GM19240 (cell line): Measurements from ENCODE around the gene TRDMT1.

ENCODE experiments used
- DNase-seq: peaks from one replicate; pipeline ENCODE4 v3.0.0; 2011; ENCODE audit warnings: low spot score; ENCODE audit not compliant: insufficient read length

Gene TRDMT1

GRCh38 chr10:17200912-17201793 is at the start of gene TRDMT1:
TSS of gene TRDMT1 (minus strand) at chr10:17201672. CDS start at chr10:17201634, 38 bp downstream.
- peak; percentile 26 for DNase-seq

DNA sequence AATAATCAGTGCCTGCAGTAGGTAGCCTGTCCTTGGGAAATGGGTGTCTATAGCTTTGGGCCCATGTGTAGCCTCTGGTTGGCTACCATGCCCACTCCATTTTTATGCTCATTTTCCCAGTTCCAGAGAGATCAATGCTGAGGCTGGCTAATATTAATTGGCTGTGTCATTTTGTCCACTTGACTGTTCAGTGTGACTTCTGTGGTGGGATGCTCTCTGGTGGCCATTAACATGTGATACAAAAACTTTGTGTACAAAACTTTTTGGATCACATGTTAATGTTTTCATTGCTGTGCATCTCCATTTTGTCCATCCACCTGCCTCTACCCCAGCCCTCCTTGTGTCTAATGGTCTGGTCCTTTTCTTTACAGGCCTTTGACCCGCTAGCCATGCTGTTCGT is 49.3 kb upstream of the TRDMT1 start:
- DNase-seq = no peak

DNA sequence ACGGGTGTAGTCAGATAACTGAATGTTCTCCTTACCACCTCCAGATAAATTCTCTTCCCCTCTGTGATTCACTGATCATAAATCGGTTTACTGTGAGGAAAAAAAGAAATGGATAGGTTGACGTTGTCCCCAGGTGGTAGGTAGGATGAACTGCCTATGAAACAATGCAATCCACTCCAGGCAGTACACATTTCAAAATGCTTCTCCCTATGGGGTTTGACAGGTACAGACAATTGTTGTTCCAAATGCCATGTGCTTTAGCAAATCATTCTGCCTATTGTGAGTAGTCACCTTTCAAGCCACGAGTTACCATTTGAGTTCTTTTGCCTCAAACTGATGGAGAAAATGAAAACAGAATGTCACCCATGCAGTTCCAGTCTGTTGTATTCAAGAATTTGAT is 48.3 kb upstream of the TRDMT1 start:
- no peak for DNase-seq

GRCh38 chr10:17248964-17249363 is 47.5 kb upstream of the TRDMT1 start:
- DNase-seq = no peak

DNA sequence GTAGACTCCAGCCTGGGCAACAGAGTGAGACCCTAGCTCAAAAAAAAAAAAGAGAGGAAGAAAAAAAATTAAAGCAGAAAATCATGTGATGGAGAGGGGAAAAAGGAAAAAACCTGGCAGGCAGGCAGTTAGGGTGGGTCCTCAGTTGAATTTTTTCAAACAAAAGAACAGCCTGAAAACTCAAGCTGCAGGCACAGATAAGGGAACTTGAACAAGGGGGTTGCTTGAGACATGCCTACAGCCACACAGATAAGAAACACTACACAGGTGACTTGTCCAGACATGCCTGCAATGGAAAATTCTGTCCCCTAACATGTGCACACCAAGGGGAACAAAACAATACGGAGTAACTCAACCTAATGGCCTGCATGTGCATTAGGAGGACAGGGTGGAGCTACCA is 45.7 kb upstream of the TRDMT1 start:
- DNase-seq = no peak

- DNase-seq = no peak
Observed at GRCh38 chr10:17244700-17245365, 43.4 kb upstream of the TRDMT1 start.

- no peak for DNase-seq
Observed at GRCh38 chr10:17241611-17242333, 40.3 kb upstream of the TRDMT1 start.

GRCh38 chr10:17240616-17241015 is 39.1 kb upstream of the TRDMT1 start:
- no peak for DNase-seq

DNA sequence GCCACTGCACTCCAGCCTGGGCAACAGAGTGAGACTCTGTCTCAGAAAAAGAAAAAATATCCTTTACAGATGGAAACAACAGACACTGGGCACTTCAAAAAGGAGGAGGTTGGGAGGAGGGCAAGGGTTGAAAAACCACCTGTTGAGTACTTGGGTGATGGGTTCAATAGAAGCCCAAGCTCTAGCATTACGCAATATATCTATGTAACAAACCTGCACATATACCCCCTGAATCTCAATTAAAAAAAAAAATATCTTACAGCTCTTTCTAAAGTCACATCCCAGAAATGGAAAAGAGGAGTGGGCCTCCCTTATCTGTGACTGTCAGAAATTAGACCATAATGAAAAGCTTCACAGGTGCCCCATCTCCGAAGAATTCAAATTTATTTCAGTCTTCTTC is 38.6 kb upstream of the TRDMT1 start:
- DNase-seq = no peak

- no peak for DNase-seq
Observed at GRCh38 chr10:17239345-17240085, 38.0 kb upstream of the TRDMT1 start.

GRCh38 chr10:17238445-17239291 is 37.2 kb upstream of the TRDMT1 start:
- DNase-seq = no peak

DNA sequence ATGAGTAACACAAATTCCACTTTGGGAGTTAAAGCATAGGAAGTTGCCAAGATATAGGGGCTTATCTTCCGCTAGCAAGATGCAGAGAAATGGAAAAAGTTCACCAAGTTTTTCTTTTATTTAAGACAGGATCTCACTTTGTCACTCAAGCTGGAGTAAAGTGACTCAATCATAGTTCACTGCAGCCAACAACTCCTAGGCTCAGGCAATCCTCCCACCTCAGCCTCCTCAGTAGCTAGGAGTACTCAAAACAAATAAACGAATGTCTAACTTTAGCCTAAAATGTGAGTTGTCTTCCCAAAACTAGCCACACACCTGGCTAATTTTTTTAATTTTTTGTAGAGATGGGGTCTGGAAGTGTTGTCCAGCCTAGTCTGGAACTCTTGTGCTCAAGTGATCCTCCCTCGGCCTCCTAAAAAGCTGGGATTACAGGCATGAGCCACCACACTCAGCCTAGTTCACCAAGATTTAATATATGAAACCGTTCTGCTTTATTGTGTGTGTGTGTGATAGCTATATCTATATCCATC is 36.5 kb upstream of the TRDMT1 start:
- DNase-seq = no peak

DNA sequence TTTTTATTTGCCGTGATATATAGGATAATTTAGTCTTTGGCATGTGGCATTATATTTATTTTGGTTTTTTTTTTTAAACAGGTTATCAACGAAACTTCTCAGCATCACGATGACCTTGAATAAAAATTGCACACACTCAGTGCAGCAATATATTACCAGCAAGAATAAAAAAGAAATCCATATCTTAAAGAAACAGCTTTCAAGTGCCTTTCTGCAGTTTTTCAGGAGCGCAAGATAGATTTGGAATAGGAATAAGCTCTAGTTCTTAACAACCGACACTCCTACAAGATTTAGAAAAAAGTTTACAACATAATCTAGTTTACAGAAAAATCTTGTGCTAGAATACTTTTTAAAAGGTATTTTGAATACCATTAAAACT is 35.7 kb upstream of the TRDMT1 start:
- DNase-seq = no peak

DNA sequence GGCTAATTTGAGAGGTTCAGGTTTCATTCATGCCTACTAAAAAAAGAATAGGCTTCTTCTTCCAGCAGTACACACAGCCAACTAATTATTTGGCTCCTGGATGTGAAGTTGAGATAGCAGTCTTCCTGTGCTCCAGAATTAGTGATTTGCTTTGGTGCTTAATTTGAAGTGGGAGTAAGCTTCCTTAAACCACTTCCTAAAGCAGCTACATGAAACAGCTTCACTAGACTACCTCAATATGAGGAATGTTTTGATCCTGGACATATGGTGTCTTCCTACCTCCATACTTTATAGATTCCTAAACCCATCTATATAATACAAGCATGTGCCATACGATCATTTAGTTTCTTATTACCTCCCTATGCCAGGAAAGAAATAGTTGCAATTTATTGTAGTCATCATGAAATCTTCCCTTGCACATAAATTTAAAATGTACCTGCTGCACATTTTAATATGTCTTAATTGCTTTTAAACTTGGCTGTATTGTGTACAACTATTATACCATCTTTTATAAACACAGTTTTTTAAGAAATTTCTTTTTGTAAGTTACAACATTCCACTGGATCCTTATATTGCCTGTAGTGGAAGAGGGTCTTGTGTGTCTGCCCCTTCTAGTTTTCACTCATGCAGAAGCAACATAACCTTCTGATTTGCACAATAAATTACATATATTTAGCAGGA is 35.1 kb upstream of the TRDMT1 start:
- DNase-seq = no peak

DNA sequence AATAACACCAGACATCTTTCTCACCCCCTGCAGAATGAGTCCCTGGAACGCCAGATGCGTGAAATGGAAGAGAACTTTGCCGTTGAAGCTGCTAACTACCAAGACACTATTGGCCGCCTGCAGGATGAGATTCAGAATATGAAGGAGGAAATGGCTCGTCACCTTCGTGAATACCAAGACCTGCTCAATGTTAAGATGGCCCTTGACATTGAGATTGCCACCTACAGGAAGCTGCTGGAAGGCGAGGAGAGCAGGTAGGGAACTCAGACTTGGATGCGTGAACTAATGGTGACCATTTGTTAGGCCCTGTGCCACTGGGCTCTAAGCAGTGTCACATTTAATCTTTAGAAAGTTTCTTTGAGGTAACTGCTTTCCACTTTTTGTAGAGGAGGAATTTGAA is 33.7 kb upstream of the TRDMT1 start:
- DNase-seq = no peak

- DNase-seq = no peak
Observed at GRCh38 chr10:17234431-17234945, 33.0 kb upstream of the TRDMT1 start.

- DNase-seq = no peak
Observed at GRCh38 chr10:17233286-17233991, 32.0 kb upstream of the TRDMT1 start.

- no peak for DNase-seq
Observed at GRCh38 chr10:17232276-17232960, 30.9 kb upstream of the TRDMT1 start.
